Mucosa of stomach (tissue), 1 donor: ENCODE data around the gene CYP4F2.
"Not testable (repeated sequence)": the region's sequence is repeated elsewhere in the genome, so short reads cannot be mapped to it uniquely, and the experiment has no call there.

Experiments used
- H3K27me3 ChIP-seq: one replicate; pipeline ENCODE4 v1.7.0; 2013; ENCODE audit warnings: mild to moderate bottlenecking, low read length; ENCODE audit not compliant: control insufficient read depth, insufficient read depth
- H3K36me3 ChIP-seq: one replicate; pipeline ENCODE4 v1.7.0; 2013; ENCODE audit warnings: low read length; ENCODE audit not compliant: control insufficient read depth, insufficient read depth
- H3K4me1 ChIP-seq: one replicate; pipeline ENCODE4 v1.7.0; 2013; ENCODE audit warnings: mild to moderate bottlenecking, low read length; ENCODE audit not compliant: control insufficient read depth, insufficient read depth
- H3K4me3 ChIP-seq: one replicate; pipeline ENCODE4 v1.7.0; 2013; ENCODE audit warnings: low read length
- H3K9ac ChIP-seq: one replicate; pipeline ENCODE4 v1.7.0; 2013; ENCODE audit warnings: mild to moderate bottlenecking, low read length, moderate library complexity
- H3K9me3 ChIP-seq: one replicate; pipeline ENCODE4 v1.7.0; 2013; ENCODE audit warnings: mild to moderate bottlenecking, low read length, moderate library complexity; ENCODE audit not compliant: control insufficient read depth
- donor health status: Pancreatic carcinoma.

The CYP4F2 gene

DNA sequence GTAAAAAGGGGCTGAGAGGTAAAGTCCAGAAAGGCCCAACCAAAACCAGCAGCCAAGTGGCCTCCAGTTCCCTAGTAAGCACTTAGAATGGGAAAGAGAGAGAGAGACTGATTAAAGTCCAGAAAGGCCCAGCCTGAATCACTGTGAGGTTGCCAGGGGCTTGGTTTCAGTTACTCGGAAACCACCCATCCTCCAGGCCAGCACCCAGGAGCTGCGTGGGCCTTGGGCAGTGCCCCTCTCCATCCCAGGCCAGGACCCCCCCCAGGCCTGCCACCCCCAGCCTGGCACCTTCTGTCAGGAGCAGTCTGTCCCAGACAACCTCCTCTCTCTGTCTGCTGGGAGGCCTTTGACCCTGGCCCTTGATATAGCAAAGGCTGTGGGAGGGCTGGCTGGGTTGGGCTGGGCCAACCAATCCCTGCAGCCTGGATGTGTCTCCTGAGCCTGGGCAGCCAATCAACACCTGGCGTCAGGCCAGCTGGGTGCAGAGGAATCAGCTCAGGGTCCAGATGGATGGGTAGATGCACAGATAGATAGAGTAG is at the start of gene CYP4F2:
Gene CYP4F2, minus strand, starts transcription at position 337 of the 539 bp plus-strand sequence. CDS start 463 bp downstream, outside the sequence.
- no peaks in the 10 kb centered on the region for H3K27me3 ChIP-seq
- H3K4me3 ChIP-seq, result no peak within 1 kb of the TSS
- H3K9me3 ChIP-seq, result no peaks in the 10 kb centered on the region
- no peaks in the 10 kb centered on the region for H3K4me1 ChIP-seq
- no peaks in the 10 kb centered on the region for H3K36me3 ChIP-seq
- H3K9ac ChIP-seq, result no peak within 1 kb of the TSS

DNA sequence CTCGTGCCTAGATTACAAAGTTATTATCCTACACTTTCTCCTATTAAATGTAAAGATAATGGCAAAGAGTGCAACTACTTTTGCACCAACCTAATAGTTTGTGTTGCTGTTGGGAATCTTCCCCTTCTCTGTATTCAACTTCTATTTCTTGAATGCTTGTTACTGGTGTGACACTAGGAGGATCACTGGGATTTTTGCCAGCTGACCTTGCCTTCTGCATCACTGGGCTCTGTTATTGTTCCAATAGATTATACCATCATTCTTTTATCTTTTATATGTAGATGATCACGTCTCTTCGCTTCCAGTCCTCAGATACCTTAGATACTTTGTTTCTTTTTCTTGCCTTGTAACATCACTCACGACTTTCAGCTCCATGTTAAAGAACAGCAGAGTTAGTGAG is 47.4 kb upstream of the CYP4F2 start:
- Histone ChIP-seq H3K9ac (no peak overlapping the region), H3K9me3 (no peaks in the 10 kb centered on the region), H3K36me3 (no peaks in the 10 kb centered on the region), H3K4me1 (no peaks in the 10 kb centered on the region), H3K4me3 (no peak overlapping the region), H3K27me3 (no peaks in the 10 kb centered on the region)

- no peaks in the 10 kb centered on the region for H3K4me1 ChIP-seq
- no peaks in the 10 kb centered on the region for H3K9me3 ChIP-seq
- no peaks in the 10 kb centered on the region for H3K36me3 ChIP-seq
- no peak overlapping the region for H3K9ac ChIP-seq
- no peaks in the 10 kb centered on the region for H3K27me3 ChIP-seq
- no peak overlapping the region for H3K4me3 ChIP-seq
These were observed 46.5 kb upstream of the CYP4F2 start for GRCh38 chr19:15944401-15944800.

DNA sequence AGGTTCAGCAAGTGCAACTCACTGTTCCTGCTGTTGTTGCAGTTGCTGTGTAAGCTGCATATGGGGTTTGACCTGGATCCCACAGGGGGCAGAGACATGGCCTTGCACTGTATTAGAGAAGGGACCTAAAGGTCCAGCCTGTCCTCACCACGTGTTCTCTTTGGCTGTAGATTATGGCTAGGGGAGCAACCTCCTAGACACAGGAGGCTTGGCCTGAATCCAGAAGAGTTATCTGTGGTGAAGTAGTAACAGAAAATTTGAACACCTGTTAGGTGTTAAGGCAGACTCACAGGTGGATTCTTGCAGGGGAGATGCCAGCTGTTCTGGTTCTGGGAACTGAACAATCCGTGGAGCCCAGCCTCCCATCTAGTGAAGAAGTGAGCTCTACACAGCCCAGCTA is 39.9 kb upstream of the CYP4F2 start:
- H3K9ac ChIP-seq, result no peak overlapping the region
- peaks cover 15% of the 10 kb centered on the region for H3K4me1 ChIP-seq
- no peaks in the 10 kb centered on the region for H3K36me3 ChIP-seq
- H3K9me3 ChIP-seq, result no peaks in the 10 kb centered on the region
- H3K4me3 ChIP-seq, result no peak overlapping the region
- H3K27me3 ChIP-seq, result peaks cover 5% of the 10 kb centered on the region

GRCh38 chr19:15936950-15937349 is 39.1 kb upstream of the CYP4F2 start:
- H3K36me3 ChIP-seq, result no peaks in the 10 kb centered on the region
- H3K9ac ChIP-seq, result no peak overlapping the region
- peaks cover 5% of the 10 kb centered on the region for H3K27me3 ChIP-seq
- peaks cover 15% of the 10 kb centered on the region for H3K4me1 ChIP-seq
- no peak overlapping the region for H3K4me3 ChIP-seq
- H3K9me3 ChIP-seq, result no peaks in the 10 kb centered on the region

- Histone ChIP-seq H3K36me3 (no peaks in the 10 kb centered on the region), H3K4me3 (no peak overlapping the region), H3K4me1 (peaks cover 15% of the 10 kb centered on the region), H3K9me3 (no peaks in the 10 kb centered on the region), H3K9ac (no peak overlapping the region), H3K27me3 (peaks cover 7% of the 10 kb centered on the region)
These were observed 38.3 kb upstream of the CYP4F2 start for GRCh38 chr19:15936173-15936572.

- Histone ChIP-seq H3K9me3 (no peaks in the 10 kb centered on the region), H3K4me1 (peaks cover 15% of the 10 kb centered on the region), H3K4me3 (peak overlapping the region; percentile 0), H3K27me3 (peaks cover 11% of the 10 kb centered on the region), H3K9ac (no peak overlapping the region), H3K36me3 (no peaks in the 10 kb centered on the region)
These were observed 37.4 kb upstream of the CYP4F2 start for GRCh38 chr19:15935167-15935702.

- peaks cover 11% of the 10 kb centered on the region for H3K27me3 ChIP-seq
- no peaks in the 10 kb centered on the region for H3K36me3 ChIP-seq
- peaks cover 15% of the 10 kb centered on the region for H3K4me1 ChIP-seq
- H3K4me3 ChIP-seq, result peak within 1 kb of the TSS; percentile 0
- H3K9me3 ChIP-seq, result no peaks in the 10 kb centered on the region
- peak within 1 kb of the TSS; percentile 11 for H3K9ac ChIP-seq
These were observed 36.6 kb upstream of the CYP4F2 start, which contains the start of gene CYP4F11 for GRCh38 chr19:15934332-15935078. Gene CYP4F11 (minus strand): TSS chr19:15934529. CDS start chr19:15934408, 121 bp downstream.

GRCh38 chr19:15933761-15934331 is 36.0 kb upstream of the CYP4F2 start:
- H3K36me3 ChIP-seq, H3K9me3 ChIP-seq, H3K4me3 ChIP-seq: not testable (repeated sequence)
- Histone ChIP-seq H3K27me3 (peaks cover 11% of the 10 kb centered on the region), H3K4me1 (peaks cover 15% of the 10 kb centered on the region), H3K9ac (peak overlapping the region; percentile 11)

DNA sequence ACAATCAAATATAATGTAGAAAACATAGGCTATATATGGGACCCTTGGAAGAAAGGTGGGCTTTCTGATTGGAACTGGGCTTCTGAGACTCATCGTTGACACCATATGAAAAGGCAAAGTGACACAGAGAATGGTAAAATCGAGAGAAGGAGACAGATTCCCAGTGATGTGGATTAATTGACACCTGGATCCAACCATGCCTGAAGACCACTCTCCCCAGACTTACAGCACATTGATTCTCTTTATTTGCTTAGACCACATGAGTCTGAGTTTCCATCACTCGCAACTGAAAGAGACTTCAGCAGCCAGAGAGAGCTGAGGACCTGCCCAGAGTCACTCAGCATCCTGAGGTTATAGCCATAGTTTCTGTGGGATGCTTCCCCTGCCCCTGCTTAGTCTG is 30.4 kb upstream of the CYP4F2 start:
- Histone ChIP-seq H3K9ac (no peak overlapping the region), H3K4me3 (no peak overlapping the region), H3K9me3 (no peaks in the 10 kb centered on the region), H3K36me3 (no peaks in the 10 kb centered on the region), H3K27me3 (peaks cover 5% of the 10 kb centered on the region), H3K4me1 (no peaks in the 10 kb centered on the region)

- Histone ChIP-seq H3K4me3 (no peak overlapping the region), H3K4me1 (no peaks in the 10 kb centered on the region), H3K36me3 (no peaks in the 10 kb centered on the region), H3K9me3 (no peaks in the 10 kb centered on the region), H3K27me3 (peaks cover 5% of the 10 kb centered on the region), H3K9ac (no peak overlapping the region)
These were observed 28.6 kb upstream of the CYP4F2 start for GRCh38 chr19:15926484-15926883.

DNA sequence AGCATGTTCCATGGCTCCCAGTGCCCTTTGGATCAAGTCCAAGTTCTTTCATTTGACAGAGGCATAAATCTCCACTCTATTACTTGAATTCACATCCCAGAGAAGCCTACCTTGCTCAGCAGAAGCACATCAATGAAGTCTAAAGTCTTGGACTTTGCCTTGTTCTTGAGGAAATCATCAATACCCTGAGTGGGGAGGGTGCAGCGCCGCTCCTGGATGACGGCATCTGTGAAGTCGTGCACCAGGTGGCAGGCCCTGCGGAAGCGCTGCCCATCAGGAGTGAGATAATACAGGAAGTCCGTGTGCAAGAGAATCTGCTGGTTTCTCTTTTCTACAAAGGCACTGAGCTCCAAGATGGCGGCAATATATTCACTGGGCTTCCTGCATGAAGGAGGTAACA is 25.8 kb upstream of the CYP4F2 start:
- no peaks in the 10 kb centered on the region for H3K4me1 ChIP-seq
- H3K9me3 ChIP-seq, result no peaks in the 10 kb centered on the region
- no peaks in the 10 kb centered on the region for H3K27me3 ChIP-seq
- H3K4me3 ChIP-seq, result no peak overlapping the region
- H3K36me3 ChIP-seq, result no peaks in the 10 kb centered on the region
- no peak overlapping the region for H3K9ac ChIP-seq
